ENCODE measurements around the gene CHMP2A.

The CHMP2A gene

DNA sequence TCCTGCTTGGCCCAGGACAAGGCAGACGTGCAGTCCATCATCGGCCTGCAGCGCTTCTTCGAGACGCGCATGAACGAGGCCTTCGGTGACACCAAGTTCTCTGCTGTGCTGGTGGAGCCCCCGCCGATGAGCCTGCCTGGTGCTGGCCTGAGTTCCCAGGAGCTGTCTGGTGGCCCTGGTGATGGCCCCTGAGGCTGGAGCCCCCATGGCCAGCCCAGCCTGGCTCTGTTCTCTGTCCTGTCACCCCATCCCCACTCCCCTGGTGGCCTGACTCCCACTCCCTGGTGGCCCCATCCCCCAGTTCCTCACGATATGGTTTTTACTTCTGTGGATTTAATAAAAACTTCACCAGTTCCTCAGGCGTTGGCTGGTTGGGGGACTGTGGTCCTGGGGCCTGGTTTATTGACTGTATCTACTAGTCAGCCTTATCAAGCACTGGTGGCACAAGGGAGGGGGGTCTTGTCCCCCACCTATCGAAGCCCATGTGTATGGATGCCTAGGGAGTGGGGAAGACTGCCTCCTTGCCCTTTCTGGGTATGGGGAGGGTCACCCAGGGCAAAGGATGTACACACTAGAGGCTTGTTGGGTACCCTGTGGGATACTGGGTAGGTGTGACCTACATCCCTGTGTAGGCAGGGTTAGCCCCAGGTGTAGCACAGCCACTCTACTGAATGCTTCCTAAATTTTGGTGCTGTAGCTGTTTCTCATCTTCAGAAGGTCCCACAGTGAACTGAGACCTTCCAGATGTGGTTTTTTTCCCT lies 4.4 kb downstream of the CHMP2A start:
- TF ChIP-seq, protein P1, sequence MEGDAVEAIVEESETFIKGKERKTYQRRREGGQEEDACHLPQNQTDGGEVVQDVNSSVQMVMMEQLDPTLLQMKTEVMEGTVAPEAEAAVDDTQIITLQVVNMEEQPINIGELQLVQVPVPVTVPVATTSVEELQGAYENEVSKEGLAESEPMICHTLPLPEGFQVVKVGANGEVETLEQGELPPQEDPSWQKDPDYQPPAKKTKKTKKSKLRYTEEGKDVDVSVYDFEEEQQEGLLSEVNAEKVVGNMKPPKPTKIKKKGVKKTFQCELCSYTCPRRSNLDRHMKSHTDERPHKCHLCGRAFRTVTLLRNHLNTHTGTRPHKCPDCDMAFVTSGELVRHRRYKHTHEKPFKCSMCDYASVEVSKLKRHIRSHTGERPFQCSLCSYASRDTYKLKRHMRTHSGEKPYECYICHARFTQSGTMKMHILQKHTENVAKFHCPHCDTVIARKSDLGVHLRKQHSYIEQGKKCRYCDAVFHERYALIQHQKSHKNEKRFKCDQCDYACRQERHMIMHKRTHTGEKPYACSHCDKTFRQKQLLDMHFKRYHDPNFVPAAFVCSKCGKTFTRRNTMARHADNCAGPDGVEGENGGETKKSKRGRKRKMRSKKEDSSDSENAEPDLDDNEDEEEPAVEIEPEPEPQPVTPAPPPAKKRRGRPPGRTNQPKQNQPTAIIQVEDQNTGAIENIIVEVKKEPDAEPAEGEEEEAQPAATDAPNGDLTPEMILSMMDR (IDR thresholded peaks at IDR 0.05; ENCODE audit: extremely low read depth, missing control alignments) = no peak
- no peak for DNase-seq (ENCODE audit: low spot score)

DNA sequence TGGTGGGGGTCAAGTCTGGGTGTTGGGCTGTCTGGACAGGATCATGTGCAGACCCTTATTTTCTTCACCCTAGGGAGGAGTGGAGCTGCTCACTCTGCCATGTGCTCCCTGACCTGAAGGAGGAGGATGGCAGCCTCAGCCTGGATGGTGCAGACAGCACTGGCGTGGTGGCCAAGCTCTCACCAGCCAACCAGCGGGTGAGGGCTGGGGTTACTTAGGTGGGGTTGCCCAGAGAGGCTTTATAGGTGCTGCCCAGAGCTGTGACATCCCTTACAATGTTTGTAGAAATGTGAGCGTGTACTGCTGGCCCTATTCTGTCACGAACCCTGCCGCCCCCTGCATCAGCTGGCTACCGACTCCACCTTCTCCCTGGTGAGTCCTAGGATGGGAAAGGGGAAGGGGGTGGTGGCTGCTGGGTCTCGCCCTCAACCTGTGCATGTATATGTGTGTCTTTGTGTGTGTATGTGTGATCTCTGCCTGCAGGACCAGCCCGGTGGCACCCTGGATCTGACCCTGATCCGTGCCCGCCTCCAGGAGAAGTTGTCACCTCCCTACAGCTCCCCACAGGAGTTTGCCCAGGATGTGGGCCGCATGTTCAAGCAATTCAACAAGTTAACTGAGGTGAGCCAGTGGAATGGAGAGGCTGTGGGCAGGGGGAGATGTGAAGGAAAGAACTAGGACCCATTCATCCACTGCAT lies 5.1 kb downstream of the CHMP2A start:
- DNase-seq (ENCODE audit: low spot score) = no peak
- TF ChIP-seq, protein P1 (IDR thresholded peaks at IDR 0.05; ENCODE audit: extremely low read depth, missing control alignments) = no peak

DNA sequence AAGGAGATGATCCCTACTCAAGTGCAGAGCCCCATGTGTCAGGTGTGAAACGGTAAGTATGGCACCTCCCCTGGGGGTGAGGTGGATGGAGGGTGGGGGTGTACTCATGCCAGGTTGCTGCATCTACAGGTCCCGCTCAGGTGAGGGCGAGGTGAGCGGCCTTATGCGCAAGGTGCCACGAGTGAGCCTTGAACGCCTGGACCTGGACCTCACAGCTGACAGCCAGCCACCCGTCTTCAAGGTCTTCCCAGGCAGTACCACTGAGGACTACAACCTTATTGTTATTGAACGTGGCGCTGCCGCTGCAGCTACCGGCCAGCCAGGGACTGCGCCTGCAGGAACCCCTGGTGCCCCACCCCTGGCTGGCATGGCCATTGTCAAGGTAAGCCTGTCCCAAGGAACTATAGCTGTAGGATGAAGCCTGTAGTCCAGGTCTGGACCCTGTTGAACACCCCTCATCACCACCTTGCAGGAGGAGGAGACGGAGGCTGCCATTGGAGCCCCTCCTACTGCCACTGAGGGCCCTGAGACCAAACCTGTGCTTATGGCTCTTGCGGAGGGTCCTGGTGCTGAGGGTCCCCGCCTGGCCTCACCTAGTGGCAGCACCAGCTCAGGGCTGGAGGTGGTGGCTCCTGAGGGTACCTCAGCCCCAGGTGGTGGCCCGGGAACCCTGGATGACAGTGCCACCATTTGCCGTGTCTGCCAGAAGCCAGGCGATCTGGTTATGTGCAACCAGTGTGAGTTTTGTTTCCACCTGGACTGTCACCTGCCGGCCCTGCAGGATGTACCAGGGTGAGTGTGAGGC lies 5.8 kb downstream of the CHMP2A start:
- TF ChIP-seq, protein P1 (IDR thresholded peaks at IDR 0.05; ENCODE audit: extremely low read depth, missing control alignments) = no peak
- DNase-seq (ENCODE audit: low spot score) = no peak

DNA sequence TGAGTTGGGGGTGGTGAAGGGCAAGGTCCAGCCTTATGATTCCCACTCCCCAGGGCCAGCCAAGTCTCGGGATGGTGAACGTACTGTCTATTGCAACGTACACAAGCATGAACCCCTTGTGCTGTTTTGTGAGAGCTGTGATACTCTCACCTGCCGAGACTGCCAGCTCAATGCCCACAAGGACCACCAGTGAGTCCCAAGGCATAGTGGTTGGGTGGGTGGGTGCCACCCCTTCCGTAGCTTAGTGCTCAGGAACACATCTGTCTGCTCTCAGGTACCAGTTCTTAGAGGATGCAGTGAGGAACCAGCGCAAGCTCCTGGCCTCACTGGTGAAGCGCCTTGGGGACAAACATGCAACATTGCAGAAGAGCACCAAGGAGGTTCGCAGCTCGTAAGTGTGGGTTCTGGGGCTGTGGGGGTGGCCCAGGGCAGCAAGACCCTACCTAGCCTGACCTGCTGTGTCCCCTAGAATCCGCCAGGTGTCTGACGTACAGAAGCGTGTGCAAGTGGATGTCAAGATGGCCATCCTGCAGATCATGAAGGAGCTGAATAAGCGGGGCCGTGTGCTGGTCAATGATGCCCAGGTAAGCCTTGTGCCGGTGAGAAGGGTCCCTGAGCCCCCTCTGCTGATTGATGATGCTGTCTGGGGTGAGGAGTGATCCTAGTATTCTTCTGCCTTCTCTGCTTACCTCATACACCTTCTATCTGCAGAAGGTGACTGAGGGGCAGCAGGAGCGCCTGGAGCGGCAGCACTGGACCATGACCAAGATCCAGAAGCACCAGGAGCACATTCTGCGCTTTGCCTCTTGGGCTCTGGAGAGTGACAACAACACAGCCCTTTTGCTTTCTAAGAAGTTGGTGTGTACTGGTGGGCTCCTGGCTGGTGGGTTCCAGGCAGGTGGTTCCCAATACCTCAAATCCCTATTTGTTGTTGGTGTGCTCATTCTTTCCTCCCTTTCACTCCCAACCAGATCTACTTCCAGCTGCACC lies 7.3 kb downstream of the CHMP2A start:
- no peak for DNase-seq (ENCODE audit: low spot score)
- TF ChIP-seq, protein P1 (IDR thresholded peaks at IDR 0.05; ENCODE audit: extremely low read depth, missing control alignments) = no peak

DNA sequence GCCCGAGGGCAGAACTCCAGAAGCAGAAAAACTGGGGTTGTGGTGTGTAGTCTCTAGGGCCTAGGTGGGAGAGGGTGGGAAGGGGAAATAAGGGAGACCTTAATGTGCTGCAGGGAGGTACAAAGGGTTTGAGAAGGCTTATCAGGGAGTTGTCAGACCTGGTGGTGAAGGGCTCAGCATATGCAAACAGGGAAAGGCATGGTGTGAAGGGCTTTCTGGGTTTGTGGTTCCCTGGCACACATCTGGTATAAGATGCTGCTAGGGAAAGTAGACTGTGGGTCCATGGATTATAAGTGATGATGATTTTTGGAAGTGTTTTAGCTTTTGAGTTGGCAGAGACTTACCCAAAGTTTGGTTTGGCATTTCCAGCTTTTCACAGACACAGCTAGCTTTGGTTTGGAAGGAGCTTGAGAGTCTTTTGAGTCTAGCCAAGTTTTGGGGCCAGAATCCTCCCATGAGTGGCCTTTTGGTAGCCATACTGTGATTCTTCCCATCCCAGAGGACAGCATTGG lies 8.8 kb downstream of the CHMP2A start:
- no peak for DNase-seq (ENCODE audit: low spot score)
- TF ChIP-seq, protein P1 (IDR thresholded peaks at IDR 0.05; ENCODE audit: extremely low read depth, missing control alignments) = no peak

DNA sequence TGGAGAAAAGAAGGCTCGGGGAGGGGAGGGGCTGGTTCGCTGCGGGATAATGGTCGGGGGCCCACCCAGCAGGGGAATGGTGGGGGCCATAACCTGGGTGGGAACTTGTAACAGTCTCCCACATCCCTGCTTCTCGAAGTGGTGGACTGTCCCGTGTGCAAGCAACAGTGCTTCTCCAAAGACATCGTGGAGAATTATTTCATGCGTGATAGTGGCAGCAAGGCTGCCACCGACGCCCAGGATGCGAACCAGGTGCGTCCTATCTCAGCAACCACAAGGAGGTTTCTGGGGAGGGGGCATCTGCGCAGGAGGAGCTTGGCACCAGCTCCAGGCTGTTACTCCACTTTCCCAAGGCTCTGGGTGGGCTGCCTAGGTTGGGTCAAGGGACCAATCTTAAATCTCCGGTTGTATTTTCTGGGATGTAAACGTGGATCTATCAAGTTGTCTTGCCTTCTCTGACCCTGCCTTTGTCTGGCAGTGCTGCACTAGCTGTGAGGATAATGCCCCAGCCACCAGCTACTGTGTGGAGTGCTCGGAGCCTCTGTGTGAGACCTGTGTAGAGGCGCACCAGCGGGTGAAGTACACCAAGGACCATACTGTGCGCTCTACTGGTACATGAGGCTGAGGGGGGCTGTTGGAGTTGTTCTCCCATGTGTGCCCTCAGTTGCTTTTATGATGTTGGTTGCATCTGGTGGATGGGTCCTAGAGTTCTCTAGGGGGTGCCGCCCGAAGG lies 9.5 kb downstream of the CHMP2A start:
- TF ChIP-seq, protein P1 (IDR thresholded peaks at IDR 0.05; ENCODE audit: extremely low read depth, missing control alignments) = no peak
- no peak for DNase-seq (ENCODE audit: low spot score)

All from GM20000 (cell line).